ENCODE measurements around the gene NFYC.

Gene NFYC

GRCh38 chr1:40810927-40811326, 119.4 kb downstream of the NFYC start:
- TF ChIP-seq, protein P1, sequence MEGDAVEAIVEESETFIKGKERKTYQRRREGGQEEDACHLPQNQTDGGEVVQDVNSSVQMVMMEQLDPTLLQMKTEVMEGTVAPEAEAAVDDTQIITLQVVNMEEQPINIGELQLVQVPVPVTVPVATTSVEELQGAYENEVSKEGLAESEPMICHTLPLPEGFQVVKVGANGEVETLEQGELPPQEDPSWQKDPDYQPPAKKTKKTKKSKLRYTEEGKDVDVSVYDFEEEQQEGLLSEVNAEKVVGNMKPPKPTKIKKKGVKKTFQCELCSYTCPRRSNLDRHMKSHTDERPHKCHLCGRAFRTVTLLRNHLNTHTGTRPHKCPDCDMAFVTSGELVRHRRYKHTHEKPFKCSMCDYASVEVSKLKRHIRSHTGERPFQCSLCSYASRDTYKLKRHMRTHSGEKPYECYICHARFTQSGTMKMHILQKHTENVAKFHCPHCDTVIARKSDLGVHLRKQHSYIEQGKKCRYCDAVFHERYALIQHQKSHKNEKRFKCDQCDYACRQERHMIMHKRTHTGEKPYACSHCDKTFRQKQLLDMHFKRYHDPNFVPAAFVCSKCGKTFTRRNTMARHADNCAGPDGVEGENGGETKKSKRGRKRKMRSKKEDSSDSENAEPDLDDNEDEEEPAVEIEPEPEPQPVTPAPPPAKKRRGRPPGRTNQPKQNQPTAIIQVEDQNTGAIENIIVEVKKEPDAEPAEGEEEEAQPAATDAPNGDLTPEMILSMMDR (IDR thresholded peaks at IDR 0.05), result no peak
- Histone ChIP-seq H3K9me3 (no peaks in the 10 kb centered on the region), H3K4me3 (no peak overlapping the region), H3K27ac (no peak overlapping the region), H3K36me3 (no peaks in the 10 kb centered on the region), H3K27me3 (no peaks in the 10 kb centered on the region), H3K4me1 (peaks cover 0 to 29% (median 26%) of the 10 kb centered on the region in 4 donors)
- intact Hi-C loops (cut with DNase I; ENCODE audit: low total_unique reads), result no loop called here
- DNase-seq, result no peak

- Histone ChIP-seq H3K27ac (no peak overlapping the region), H3K36me3 (peaks cover 0 to 4% (median 0%) of the 10 kb centered on the region in 3 donors), H3K9me3 (no peaks in the 10 kb centered on the region), H3K4me1 (peaks cover 0 to 20% (median 14%) of the 10 kb centered on the region in 4 donors), H3K27me3 (no peaks in the 10 kb centered on the region), H3K4me3 (no peak overlapping the region)
- TF ChIP-seq, protein P1 (IDR thresholded peaks at IDR 0.05), result no peak
- no peak for DNase-seq
- intact Hi-C loops (cut with DNase I; ENCODE audit: low total_unique reads), result no loop called here
Measured at GRCh38 chr1:40815420-40815819, 123.9 kb downstream of the NFYC start.

DNA sequence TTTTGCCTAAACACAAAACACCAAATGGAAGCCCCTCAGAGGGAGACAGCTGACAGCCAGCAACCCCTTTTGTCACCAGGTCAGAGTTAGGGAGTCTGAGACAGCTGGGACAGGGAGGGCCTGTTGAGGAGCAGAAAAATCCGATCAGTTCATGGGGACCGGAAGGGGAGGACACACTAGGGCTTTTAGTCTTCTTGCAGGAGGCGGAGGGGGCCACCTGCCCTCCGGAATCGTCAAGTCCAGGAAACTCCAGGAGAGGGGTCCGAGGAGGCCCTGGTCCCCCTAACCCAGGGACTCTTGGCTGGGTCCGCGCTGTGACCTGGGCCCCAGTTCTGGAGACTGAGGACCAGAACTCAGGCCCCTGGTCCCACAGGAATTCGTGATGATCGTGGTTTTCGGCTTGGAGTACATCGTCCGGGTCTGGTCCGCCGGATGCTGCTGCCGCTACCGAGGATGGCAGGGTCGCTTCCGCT, 126.3 kb downstream of the NFYC start:
- no peaks in the 10 kb centered on the region for H3K27me3 ChIP-seq
- TF ChIP-seq, protein P1 (IDR thresholded peaks at IDR 0.05), result no peak
- peaks cover 0 to 40% (median 27%) of the 10 kb centered on the region in 4 donors for H3K4me1 ChIP-seq
- H3K36me3 ChIP-seq, result peaks cover 0 to 4% (median 0%) of the 10 kb centered on the region in 3 donors
- DNase-seq, result no peak
- H3K27ac ChIP-seq, result no peak overlapping the region
- intact Hi-C loops (cut with DNase I; ENCODE audit: low total_unique reads), result no loop called here
- H3K4me3 ChIP-seq, result no peak overlapping the region
- H3K9me3 ChIP-seq, result no peaks in the 10 kb centered on the region

DNA sequence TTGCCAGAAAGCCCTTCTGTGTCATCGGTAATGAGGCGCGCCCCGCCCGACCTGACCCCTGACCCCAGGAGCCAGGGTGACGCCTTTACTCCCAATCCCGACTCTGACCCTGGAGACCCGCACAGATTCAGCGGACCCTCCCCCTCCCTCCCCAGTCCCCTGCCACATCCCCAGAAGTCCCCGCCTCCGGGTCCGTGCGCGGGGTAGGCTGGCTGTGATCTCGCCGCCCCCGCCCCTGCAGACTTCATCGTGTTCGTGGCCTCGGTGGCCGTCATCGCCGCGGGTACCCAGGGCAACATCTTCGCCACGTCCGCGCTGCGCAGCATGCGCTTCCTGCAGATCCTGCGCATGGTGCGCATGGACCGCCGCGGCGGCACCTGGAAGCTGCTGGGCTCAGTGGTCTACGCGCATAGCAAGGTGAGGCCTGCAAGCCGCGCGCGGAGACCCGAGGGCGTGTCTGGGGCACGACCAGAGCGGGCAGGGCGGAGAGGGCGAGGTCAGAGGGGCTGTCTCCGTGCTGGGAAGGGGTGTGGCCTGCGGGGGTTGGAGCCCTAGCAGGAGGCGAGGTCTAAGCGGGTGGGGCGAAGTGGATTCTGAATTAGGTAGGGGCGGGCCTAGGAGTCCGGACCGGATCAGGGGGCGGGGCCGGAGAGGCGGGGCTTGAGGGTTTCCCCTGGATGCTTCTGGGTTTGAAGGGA, 126.9 kb downstream of the NFYC start:
- no peak for DNase-seq
- TF ChIP-seq, protein P1 (IDR thresholded peaks at IDR 0.05), result no peak
- intact Hi-C loops (cut with DNase I; ENCODE audit: low total_unique reads), result no loop called here

DNA sequence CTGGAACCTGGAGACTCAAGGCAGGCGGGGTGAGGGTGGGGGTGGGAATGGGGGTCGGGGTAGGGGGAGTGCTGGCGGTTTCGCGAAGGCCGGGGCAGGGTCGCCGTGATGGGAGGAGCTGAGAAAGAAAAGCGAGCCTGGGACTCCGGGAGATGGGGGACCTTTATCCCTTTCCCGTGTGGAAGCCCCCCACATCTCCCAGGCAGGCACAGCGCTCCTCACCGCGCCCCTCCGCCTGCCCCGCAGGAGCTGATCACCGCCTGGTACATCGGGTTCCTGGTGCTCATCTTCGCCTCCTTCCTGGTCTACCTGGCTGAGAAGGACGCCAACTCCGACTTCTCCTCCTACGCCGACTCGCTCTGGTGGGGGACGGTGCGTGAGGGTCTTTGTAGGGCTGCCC, 127.6 kb downstream of the NFYC start:
- Histone ChIP-seq H3K27ac (peak overlapping the region; percentile 18 to 61), H3K36me3 (peaks cover 0 to 4% (median 0%) of the 10 kb centered on the region in 3 donors), H3K27me3 (no peaks in the 10 kb centered on the region), H3K9me3 (no peaks in the 10 kb centered on the region), H3K4me3 (no peak overlapping the region), H3K4me1 (peaks cover 0 to 41% (median 29%) of the 10 kb centered on the region in 4 donors)
- DNase-seq, result no peak
- intact Hi-C loops (cut with DNase I; ENCODE audit: low total_unique reads), result no loop called here
- TF ChIP-seq, protein P1 (IDR thresholded peaks at IDR 0.05), result no peak

More for the DNA sequence above, 126.9 kb downstream of the NFYC start:
- Histone ChIP-seq H3K27me3 (no peaks in the 10 kb centered on the region), H3K4me1 (peaks cover 0 to 40% (median 27%) of the 10 kb centered on the region in 4 donors), H3K27ac (no peak overlapping the region), H3K9me3 (no peaks in the 10 kb centered on the region), H3K4me3 (peak overlapping the region; percentile 9 to 34), H3K36me3 (peaks cover 0 to 4% (median 0%) of the 10 kb centered on the region in 3 donors)

All from tibial artery (tissue), 4 donors.